Retinal pigment epithelial cell (primary cell): ENCODE data around the gene PSMD14.

Source experiments
- DNase-seq: peaks from one replicate; pipeline ENCODE4 v3.0.0-alpha.2; 2010; ENCODE audit warnings: low read depth
- H3K4me3 ChIP-seq: 2 replicates; pipeline ENCODE4 v1.5.1; 2011; ENCODE audit warnings: mild to moderate bottlenecking, low read length, control low read depth, moderate library complexity
- TF ChIP-seq, protein P1 (sequence below): conservative IDR thresholded peaks from 2 replicates; pipeline ENCODE4 v1.5.1; 2011; ENCODE audit warnings: low read depth, low read length, control low read depth, inconsistent platforms

The PSMD14 gene

DNA sequence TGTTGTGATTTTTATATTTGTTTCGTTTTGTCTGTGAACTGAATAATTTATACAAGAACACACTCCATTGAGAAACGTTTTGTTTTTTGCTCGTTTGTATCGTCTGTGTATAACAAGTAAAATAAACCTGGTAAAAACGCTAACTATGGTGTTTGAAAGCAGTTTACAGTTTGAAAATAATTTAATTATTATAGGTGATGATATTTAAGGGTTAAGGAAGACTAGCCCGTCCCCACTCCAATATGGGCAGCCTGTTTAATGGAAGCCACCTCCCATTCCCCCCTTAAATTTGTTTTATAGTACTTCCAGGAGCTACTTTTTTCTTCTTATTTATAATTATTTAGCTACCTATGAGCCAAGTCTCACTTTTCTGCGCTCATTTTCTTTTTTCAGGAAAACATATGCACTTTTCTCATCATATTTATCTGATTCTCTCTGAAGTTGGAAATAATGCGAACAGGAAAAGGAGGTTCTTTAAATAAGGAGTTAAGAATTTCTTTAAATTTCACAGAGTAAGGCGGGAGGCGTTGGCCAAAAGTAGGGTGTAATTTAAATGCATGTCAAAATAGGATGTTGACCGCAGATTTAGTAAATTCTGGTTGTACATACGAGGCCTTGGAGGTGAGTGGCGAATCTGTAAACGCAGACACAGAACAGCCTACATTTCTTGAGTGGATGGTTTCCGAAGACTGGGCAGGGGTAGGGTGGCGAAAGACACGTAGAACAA, 117.7 kb downstream of the PSMD14 start:
- no peak overlapping the region for H3K4me3 ChIP-seq
- DNase-seq = no peak
- TF ChIP-seq, protein P1, sequence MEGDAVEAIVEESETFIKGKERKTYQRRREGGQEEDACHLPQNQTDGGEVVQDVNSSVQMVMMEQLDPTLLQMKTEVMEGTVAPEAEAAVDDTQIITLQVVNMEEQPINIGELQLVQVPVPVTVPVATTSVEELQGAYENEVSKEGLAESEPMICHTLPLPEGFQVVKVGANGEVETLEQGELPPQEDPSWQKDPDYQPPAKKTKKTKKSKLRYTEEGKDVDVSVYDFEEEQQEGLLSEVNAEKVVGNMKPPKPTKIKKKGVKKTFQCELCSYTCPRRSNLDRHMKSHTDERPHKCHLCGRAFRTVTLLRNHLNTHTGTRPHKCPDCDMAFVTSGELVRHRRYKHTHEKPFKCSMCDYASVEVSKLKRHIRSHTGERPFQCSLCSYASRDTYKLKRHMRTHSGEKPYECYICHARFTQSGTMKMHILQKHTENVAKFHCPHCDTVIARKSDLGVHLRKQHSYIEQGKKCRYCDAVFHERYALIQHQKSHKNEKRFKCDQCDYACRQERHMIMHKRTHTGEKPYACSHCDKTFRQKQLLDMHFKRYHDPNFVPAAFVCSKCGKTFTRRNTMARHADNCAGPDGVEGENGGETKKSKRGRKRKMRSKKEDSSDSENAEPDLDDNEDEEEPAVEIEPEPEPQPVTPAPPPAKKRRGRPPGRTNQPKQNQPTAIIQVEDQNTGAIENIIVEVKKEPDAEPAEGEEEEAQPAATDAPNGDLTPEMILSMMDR = no peak

DNA sequence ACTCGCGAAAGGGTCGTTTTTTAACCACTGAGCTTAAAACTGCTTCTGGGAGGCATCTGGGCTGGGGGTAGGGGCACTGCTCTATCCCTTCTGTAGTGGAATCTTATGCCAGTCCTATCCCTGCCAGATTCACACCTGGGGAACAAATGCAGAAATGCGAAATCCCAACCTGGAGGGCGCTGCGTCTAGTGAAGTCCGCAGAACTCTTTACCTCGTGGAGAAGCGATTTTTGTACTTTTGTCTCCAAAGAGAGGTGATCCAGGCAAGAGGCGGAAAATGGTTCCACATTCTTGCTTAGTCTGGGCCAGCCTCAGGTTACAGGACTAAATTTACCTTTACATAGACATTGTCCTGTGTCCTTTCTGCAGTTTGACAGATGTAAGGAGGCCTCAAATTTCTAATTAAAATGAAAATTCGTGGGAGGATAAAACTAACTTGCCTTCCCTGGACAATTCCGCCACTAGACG, 118.3 kb downstream of the PSMD14 start:
- peak overlapping the region; percentile 27 for H3K4me3 ChIP-seq
- TF ChIP-seq, protein P1 = peak; percentile 87
- DNase-seq = no peak

DNA sequence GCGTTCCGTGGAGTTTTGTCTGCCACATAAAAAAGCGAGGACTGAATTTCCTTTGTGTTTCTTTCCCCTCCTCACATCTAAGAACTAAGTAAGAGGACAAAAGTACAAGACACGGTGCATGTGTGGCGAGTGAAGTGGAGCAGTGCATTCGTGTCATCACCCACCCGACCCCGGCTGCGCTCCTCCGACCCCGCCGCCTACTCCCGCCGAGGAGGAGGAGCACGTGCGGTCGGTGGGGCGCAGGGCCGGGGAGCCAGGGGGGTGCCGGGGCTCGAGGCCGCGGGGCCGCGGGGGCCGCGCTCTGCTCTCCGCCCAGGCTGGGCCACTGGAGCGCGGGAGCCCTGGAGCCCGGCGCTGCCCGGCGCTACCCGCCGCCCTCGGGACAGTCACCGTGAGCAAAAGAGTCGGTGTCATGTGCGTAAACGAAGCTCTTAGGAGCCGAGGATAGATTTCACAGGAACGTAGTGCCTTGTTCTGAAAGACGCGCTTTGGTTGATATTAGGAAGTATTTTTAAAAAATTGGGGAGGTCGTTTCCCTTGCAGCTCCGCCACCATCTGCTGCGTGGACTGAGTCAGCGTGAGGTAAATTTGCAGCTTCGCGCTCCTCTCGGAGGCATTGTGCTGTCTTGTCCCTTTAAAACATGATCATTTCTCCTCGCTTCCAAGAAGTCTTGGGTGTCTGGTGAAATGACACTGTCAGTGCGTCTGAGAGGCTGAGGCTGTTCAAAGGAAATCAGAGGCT, 118.9 kb downstream of the PSMD14 start:
- no peak for DNase-seq
- peak overlapping the region; percentile 27 for H3K4me3 ChIP-seq
- TF ChIP-seq, protein P1 = no peak

DNA sequence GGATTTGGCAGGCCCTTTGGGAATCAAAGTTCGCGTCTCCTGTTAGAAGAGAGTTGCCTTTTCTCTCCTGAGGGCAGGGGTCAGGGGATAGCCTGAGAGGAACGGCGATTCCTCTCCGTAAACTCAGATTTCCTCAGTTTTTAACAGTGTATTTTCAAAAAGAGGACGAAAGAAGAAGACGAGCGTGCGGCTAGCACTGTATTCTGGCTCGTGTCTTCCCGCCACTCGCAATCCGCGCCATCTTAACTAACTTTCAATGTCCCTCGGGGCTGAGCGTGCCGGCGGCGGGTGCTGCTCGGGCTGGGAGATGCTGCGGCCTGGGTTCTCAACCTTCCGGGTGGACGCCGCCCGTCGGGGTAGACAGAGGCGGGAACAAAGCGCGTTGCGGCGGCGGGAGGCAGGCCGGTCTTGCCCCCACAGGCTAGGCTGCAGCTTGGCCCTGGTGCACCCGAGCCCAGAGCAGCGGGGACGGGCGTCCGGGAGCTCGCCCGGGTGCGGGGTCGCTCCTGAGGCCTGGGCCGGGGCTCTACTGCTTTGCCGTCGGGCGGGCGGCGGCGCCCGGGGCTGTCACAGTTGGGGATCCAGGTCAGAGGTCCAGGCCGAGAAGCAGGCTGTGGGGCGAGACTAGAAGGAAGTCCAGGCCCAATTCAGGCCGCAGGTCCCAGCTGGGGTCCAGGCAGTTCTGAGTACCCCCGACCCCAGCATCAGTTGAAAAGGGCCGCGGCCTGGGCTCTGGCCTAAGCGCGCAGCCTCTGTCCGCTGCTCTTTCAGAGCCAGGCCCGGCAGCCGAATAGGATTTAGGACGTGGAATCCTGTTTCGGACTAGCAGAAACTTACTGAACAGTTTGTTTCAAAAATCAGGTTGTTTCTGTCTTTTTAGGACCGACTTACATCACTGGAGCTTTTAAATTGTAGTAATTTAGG, 119.7 kb downstream of the PSMD14 start:
- no peak overlapping the region for H3K4me3 ChIP-seq
- TF ChIP-seq, protein P1 = no peak
- DNase-seq = no peak

DNA sequence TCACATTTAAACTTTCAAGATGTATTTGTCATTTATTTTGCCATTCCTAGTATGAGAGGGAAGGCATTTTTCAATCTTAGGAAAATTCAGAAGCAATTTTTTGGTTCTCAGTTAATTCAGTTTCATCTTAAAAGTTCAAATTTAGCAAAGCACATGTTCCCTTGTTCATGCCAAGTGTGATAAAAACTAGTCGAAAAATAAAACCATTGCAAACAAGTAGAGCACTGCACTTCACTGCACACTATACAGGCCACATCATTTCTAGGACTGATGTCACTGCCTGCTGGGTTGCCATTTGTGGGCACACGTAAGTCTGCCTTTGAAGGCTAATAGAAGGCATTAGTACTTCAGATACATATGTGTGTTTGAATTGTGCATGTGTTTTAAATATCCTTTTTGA, 122.2 kb downstream of the PSMD14 start:
- no peak overlapping the region for H3K4me3 ChIP-seq
- no peak for DNase-seq
- TF ChIP-seq, protein P1 = no peak

DNA sequence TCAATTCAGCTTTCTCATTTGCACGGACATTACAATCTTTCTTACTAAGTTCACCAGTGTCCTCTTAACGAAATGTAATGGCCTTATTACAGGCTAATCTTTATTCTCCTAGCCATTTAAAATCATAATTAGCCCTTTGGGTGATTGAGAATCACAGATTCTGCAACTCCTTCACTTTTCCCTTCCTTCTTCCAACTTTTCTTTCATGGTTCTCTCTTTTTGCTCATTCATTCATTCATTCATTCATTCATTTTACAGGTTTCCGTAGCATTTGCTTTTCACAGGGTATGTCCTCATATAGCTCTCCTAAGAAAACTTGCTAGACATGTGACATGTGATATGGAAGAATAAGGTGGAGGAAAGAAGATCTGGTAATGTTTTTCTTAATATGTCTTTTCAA, 123.9 kb downstream of the PSMD14 start:
- H3K4me3 ChIP-seq = no peak overlapping the region
- no peak for DNase-seq
- TF ChIP-seq, protein P1 = no peak
